Measurements from ENCODE around the gene CRYBG1.

CRYBG1 gene

DNA sequence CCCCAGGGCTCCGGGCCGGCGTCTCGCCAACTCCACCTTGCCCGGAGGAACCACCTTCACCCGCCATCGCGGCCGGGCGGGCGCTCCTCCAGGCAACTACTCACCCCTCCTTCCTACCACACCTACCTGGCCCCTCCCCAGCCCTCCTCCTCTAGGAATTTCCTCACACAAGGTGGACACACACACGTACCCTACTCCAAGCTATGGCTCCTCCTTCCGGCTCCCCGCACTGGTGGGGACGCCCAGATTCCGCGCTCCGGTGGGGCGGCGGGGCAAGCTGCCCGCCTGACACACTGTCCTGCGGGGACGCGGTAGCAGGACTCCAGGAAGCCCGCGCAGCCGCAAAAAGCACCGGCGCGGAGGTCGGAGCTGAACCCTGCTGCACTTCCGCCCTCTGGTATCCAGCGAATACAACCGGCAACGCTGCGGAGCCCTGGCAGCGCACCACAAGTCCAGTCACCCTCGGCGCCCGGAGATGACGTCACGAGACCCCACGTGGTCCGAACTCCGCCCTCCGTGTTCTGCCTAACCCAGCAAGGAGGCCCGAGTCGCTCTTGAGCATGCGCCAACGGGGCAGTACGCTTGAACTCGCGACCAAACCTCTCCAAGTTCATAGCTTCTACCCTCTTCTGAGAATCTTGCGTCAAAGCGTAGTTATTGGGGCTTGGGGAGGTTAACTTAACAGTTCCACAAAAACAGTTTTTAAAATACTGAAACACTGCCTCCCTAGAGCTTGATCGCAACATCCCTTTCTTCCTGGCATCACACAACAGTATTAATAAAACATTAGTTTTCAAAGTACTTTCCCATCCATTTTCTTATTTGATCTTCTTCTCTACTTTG is 35.0 kb upstream of the CRYBG1 start, which contains the start of gene ATG5:
Gene ATG5 (minus strand): TSS at position 425 of the 843 bp plus-strand sequence. CDS start 9,552 bp downstream, outside the sequence.
- Histone ChIP-seq H3K27me3 (ENCODE audit: insufficient read depth, poor library complexity, severe bottlenecking) (no peaks in the 10 kb centered on the region), H3K4me3 (replicated peaks; ENCODE audit: insufficient read depth, low read length) (peak within 1 kb of the TSS; percentile 85), H3K27ac (replicated peaks) (peak within 1 kb of the TSS; percentile 89)
- TF ChIP-seq, protein P1, sequence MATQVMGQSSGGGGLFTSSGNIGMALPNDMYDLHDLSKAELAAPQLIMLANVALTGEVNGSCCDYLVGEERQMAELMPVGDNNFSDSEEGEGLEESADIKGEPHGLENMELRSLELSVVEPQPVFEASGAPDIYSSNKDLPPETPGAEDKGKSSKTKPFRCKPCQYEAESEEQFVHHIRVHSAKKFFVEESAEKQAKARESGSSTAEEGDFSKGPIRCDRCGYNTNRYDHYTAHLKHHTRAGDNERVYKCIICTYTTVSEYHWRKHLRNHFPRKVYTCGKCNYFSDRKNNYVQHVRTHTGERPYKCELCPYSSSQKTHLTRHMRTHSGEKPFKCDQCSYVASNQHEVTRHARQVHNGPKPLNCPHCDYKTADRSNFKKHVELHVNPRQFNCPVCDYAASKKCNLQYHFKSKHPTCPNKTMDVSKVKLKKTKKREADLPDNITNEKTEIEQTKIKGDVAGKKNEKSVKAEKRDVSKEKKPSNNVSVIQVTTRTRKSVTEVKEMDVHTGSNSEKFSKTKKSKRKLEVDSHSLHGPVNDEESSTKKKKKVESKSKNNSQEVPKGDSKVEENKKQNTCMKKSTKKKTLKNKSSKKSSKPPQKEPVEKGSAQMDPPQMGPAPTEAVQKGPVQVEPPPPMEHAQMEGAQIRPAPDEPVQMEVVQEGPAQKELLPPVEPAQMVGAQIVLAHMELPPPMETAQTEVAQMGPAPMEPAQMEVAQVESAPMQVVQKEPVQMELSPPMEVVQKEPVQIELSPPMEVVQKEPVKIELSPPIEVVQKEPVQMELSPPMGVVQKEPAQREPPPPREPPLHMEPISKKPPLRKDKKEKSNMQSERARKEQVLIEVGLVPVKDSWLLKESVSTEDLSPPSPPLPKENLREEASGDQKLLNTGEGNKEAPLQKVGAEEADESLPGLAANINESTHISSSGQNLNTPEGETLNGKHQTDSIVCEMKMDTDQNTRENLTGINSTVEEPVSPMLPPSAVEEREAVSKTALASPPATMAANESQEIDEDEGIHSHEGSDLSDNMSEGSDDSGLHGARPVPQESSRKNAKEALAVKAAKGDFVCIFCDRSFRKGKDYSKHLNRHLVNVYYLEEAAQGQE (IDR thresholded peaks at IDR 0.05; ENCODE audit: insufficient replicate concordance, low read depth), result peak; percentile 14
- TF ChIP-seq POLR2AphosphoS5 (IDR thresholded peaks at IDR 0.05; ENCODE audit: low read depth), result peak; percentile 84
- TF ChIP-seq, protein P2, sequence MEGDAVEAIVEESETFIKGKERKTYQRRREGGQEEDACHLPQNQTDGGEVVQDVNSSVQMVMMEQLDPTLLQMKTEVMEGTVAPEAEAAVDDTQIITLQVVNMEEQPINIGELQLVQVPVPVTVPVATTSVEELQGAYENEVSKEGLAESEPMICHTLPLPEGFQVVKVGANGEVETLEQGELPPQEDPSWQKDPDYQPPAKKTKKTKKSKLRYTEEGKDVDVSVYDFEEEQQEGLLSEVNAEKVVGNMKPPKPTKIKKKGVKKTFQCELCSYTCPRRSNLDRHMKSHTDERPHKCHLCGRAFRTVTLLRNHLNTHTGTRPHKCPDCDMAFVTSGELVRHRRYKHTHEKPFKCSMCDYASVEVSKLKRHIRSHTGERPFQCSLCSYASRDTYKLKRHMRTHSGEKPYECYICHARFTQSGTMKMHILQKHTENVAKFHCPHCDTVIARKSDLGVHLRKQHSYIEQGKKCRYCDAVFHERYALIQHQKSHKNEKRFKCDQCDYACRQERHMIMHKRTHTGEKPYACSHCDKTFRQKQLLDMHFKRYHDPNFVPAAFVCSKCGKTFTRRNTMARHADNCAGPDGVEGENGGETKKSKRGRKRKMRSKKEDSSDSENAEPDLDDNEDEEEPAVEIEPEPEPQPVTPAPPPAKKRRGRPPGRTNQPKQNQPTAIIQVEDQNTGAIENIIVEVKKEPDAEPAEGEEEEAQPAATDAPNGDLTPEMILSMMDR (IDR thresholded peaks at IDR 0.05; ENCODE audit: insufficient read depth, low read length), result no peak
- peak; percentile 92 for TF ChIP-seq GABPA (IDR thresholded peaks at IDR 0.05; ENCODE audit: low read depth)
- TF ChIP-seq SPI1 (IDR thresholded peaks at IDR 0.05; ENCODE audit: borderline replicate concordance, low read depth), result peak; percentile 89
- peak; percentile 99 to 100 for DNase-seq (ENCODE audit: low read depth in 1 of 2, low spot score in 1 of 2)

DNA sequence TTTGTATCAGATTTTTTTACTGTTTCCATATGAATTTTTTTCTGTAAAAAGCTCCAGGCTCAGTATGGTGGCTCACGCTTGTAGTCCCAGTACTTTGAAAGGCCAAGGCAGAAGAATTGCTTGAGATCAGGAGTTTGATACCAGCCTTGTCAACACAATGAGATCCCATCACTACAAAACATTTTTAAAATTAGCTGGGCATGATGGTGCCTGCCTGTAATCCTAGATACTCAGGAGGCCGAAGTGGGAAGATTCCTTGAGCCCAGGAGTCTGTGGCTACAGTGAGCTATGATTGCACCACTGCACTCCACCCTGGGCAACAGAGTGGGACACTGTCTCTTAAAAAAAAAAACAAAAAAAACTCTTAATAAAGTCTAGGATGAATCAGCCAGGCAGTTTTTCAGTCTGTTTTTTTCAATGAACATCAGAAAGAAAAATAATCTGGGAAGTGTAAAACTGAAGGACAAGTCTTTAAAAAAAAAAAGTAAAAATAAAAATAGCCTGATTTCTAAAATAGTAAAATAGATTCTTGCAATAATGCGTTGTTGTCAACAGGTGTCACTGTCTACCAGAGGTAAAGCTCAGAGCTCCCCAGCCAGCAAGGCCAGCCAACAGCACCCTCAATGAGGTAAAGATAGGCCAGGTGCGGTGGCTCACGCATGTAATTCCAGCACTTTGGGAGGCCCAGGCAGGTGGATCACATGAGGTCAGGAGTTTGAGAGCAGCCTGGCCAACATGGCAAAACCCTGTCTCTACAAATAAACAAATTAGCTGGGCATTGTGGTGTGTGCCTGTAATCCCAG is 25.7 kb upstream of the CRYBG1 start:
- DNase-seq (ENCODE audit: low read depth in 1 of 2, low spot score in 1 of 2), result peak in 1 of 2 experiments; percentile 53
- no peak overlapping the region for H3K4me3 ChIP-seq (replicated peaks; ENCODE audit: insufficient read depth, low read length)
- no peak for TF ChIP-seq GABPA (IDR thresholded peaks at IDR 0.05; ENCODE audit: low read depth)
- TF ChIP-seq, protein P2 (IDR thresholded peaks at IDR 0.05; ENCODE audit: insufficient read depth, low read length), result peak; percentile 33

DNA sequence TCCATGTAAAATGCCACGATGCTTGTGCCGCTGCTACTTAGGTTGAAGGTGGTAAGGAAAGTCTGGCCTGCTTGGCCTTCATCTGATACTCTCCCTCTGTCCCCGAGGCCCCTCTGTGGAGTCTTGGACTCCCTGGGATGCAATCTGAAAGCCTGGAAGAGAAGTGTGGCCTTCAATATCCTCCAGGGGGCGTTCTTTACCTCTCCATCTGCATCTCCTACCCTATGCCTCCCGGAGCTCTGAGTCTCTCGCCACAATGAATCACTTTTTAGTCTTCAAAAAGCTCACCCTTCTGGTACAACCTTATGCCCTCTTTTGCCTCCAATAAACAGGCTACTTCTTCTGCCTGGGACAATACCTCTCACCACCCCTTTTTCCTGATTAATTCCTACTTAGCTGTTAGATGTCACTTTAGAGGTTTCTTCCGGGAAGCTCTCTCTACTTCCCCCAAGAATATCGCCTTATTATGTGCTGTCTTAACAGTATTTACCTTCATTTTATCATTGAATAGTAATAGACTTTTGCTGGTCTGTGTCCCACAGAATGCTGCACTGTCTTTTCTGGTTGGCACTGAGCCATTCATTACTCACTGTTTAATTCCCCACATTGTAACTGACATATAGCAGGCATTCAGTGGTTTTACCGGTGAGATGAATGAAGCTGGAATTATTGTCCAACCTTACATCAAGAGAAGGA is 21.0 kb upstream of the CRYBG1 start:
- H3K27ac ChIP-seq (replicated peaks), result no peak overlapping the region
- DNase-seq (ENCODE audit: low read depth in 1 of 2, low spot score in 1 of 2), result peak in 1 of 2 experiments; percentile 65
- TF ChIP-seq, protein P2 (IDR thresholded peaks at IDR 0.05; ENCODE audit: insufficient read depth, low read length), result peak; percentile 68
- no peak for TF ChIP-seq POLR2AphosphoS5 (IDR thresholded peaks at IDR 0.05; ENCODE audit: low read depth)
- no peaks in the 10 kb centered on the region for H3K27me3 ChIP-seq (ENCODE audit: insufficient read depth, poor library complexity, severe bottlenecking)
- no peak overlapping the region for H3K4me3 ChIP-seq (replicated peaks; ENCODE audit: insufficient read depth, low read length)

More for the DNA sequence above, 25.7 kb upstream of the CRYBG1 start:
- Histone ChIP-seq H3K27ac (replicated peaks) (no peak overlapping the region), H3K27me3 (ENCODE audit: insufficient read depth, poor library complexity, severe bottlenecking) (no peaks in the 10 kb centered on the region)

DNA sequence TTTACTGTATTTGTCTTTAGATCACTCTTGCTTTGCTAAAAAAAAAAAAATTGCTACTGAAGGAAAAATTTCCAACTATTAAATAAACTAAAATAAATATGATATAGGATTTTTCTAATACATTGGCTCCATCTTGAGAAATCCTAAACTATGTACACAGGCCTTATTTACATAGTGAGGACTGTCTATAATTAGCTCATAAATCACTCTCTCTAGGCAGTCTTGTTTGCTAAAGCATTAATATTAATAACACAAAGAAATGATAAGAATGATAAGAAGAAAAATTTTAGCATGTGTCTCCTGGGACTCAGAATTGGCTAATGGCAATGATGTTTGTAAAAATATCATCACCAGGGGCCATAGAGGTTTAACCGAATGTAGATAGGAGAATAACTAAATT is 13.3 kb upstream of the CRYBG1 start:
- H3K4me3 ChIP-seq (replicated peaks; ENCODE audit: insufficient read depth, low read length), result no peak overlapping the region
- no peak overlapping the region for H3K27ac ChIP-seq (replicated peaks)
- no peaks in the 10 kb centered on the region for H3K27me3 ChIP-seq (ENCODE audit: insufficient read depth, poor library complexity, severe bottlenecking)
- no peak for DNase-seq (ENCODE audit: low read depth in 1 of 2, low spot score in 1 of 2)
- TF ChIP-seq GABPA (IDR thresholded peaks at IDR 0.05; ENCODE audit: low read depth), result no peak
- no peak for TF ChIP-seq POLR2AphosphoS5 (IDR thresholded peaks at IDR 0.05; ENCODE audit: low read depth)
- TF ChIP-seq, protein P1 (IDR thresholded peaks at IDR 0.05; ENCODE audit: insufficient replicate concordance, low read depth), result no peak
- TF ChIP-seq, protein P2 (IDR thresholded peaks at IDR 0.05; ENCODE audit: insufficient read depth, low read length), result no peak
- TF ChIP-seq SPI1 (IDR thresholded peaks at IDR 0.05; ENCODE audit: borderline replicate concordance, low read depth), result no peak
